GM12874 (cell line): ENCODE results near the gene KATNA1.

Experiments
- CTCF ChIP-seq: IDR thresholded peaks from 2 replicates; pipeline ENCODE4 v1.5.1; 2011; ENCODE audit warnings: low read depth, mild to moderate bottlenecking, control low read depth, low read length, moderate library complexity; ENCODE audit not compliant: insufficient read depth

The KATNA1 gene

GRCh38 chr6:149681209-149681608 is 32.7 kb upstream of the KATNA1 start:
- no peak for TF ChIP-seq CTCF

GRCh38 chr6:149680503-149680902 is 32.0 kb upstream of the KATNA1 start:
- no peak for TF ChIP-seq CTCF

GRCh38 chr6:149660028-149660427 is 11.5 kb upstream of the KATNA1 start:
- TF ChIP-seq CTCF, result no peak

GRCh38 chr6:149657441-149657840 is 8.9 kb upstream of the KATNA1 start:
- TF ChIP-seq CTCF, result no peak

GRCh38 chr6:149651056-149651455 is 2.5 kb upstream of the KATNA1 start:
- TF ChIP-seq CTCF, result no peak

GRCh38 chr6:149646599-149646998 is 1.9 kb downstream of the KATNA1 start:
- no peak for TF ChIP-seq CTCF

- TF ChIP-seq CTCF, result no peak
These were observed 5.5 kb downstream of the KATNA1 start for GRCh38 chr6:149642829-149643580.
